HFF-Myc (cell line): ENCODE measurements around the gene TDRKH.

ENCODE experiments used
- DNase-seq: peaks from one replicate; pipeline ENCODE4 v3.0.0-alpha.2; 2011; ENCODE audit warnings: low read depth; ENCODE audit errors: extremely low read depth
- H3K4me3 ChIP-seq: replicated peaks from 2 replicates; pipeline ENCODE4 v1.5.1; 2011; ENCODE audit warnings: low read depth, mild to moderate bottlenecking, control low read depth, low read length
- TF ChIP-seq, protein P1 (sequence below): IDR thresholded peaks from 2 replicates; pipeline ENCODE4 v1.5.1; 2012; ENCODE audit warnings: mild to moderate bottlenecking, low read depth, low read length, control low read depth; ENCODE audit errors: missing control alignments

Gene TDRKH

DNA sequence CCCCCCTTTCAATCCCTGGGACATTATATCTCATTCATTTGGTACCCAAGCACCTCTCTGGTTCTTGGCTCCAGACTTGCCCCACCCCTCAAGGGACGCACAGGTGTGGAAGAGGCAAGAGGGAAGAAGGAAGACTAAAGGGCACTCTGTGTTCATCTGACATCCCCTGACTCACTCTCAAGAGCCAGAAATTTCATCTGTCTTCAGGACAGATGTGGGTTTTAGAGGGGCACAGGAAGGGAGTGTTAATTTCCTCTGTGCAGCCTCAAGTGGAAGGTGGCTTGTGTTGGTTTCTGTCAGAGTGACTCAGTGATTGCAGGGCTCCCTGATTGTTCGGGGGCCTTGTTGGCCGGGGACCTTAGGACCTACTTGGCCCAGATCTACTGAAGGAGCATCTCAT, 46.9 kb upstream of the TDRKH start:
- TF ChIP-seq, protein P1, sequence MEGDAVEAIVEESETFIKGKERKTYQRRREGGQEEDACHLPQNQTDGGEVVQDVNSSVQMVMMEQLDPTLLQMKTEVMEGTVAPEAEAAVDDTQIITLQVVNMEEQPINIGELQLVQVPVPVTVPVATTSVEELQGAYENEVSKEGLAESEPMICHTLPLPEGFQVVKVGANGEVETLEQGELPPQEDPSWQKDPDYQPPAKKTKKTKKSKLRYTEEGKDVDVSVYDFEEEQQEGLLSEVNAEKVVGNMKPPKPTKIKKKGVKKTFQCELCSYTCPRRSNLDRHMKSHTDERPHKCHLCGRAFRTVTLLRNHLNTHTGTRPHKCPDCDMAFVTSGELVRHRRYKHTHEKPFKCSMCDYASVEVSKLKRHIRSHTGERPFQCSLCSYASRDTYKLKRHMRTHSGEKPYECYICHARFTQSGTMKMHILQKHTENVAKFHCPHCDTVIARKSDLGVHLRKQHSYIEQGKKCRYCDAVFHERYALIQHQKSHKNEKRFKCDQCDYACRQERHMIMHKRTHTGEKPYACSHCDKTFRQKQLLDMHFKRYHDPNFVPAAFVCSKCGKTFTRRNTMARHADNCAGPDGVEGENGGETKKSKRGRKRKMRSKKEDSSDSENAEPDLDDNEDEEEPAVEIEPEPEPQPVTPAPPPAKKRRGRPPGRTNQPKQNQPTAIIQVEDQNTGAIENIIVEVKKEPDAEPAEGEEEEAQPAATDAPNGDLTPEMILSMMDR = no peak
- no peak overlapping the region for H3K4me3 ChIP-seq
- DNase-seq = no peak

DNA sequence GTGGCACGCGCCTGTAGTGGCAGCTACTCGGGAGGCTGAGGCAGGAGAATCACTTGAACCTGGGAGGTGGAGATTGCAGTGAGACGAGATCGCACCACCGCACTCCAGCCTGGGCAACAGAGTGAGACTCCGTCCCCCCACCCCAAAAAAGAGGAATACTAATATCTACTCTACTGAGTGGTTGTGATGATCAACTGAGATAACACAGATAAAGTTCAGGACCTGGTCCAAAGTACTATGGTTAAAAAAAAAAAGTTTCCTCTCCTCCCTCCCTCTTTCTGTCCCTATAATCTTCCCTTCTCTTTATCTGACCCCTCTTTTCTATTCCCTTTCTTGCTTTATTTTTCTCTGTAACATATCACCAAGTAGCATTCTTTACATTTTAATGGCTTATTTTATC, 45.3 kb upstream of the TDRKH start:
- no peak for DNase-seq
- TF ChIP-seq, protein P1 = no peak
- H3K4me3 ChIP-seq = no peak overlapping the region

DNA sequence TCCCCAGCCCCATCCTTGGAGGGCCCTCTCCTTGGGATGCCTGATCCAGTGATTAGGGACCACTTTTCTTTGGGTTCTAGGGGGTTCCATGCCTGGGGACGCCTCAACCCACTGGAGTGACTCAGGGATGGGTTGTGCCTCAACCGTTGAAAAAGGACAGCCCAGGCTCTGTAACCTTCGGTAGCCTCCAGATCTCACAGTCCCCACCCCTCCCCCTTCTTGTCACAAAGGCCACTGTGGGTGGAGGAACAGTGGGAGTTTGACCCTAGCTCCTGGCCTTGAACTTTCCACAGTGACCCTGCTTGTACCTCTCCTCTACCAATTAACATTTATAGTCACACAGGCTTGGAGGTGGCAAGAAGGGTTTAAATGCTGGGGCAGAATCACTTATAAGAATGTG, 43.9 kb upstream of the TDRKH start:
- DNase-seq = no peak
- TF ChIP-seq, protein P1 = no peak
- H3K4me3 ChIP-seq = no peak overlapping the region

DNA sequence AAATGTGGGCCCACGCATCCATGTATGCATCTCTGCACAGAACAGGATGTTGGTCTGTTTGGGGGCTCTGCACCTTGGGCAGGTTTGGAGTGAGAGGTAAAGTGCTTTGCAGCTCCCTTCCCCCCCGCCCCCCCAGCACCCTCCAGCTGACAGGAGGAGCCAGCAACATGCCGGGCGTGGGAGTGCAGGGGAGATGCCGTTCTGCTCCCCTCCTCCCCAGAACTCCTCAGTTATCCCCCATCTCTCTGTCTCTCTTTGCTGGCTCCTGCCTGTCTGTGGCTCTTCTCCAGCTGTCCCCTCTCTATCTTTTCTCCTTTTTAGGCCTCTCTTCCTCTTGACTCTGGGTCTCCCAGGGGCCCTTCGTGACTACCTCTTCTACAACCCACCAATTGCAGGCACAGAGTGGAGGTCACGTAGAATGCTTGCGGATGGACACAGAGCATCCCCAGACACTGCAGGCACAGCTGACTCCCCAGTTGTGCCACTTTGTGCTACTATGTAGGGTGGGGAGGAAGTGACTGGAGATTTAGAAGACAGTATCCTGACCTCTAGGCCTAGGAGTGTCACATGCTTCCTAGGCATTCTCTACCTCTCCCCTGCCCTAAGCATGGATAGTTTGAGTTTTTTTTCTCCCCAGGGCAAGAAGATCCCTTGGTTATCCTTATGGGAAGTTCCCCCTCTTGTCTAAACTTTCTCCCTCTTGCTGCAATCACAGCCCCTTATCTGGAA, 43.0 kb upstream of the TDRKH start:
- TF ChIP-seq, protein P1 = no peak
- no peak overlapping the region for H3K4me3 ChIP-seq
- no peak for DNase-seq

DNA sequence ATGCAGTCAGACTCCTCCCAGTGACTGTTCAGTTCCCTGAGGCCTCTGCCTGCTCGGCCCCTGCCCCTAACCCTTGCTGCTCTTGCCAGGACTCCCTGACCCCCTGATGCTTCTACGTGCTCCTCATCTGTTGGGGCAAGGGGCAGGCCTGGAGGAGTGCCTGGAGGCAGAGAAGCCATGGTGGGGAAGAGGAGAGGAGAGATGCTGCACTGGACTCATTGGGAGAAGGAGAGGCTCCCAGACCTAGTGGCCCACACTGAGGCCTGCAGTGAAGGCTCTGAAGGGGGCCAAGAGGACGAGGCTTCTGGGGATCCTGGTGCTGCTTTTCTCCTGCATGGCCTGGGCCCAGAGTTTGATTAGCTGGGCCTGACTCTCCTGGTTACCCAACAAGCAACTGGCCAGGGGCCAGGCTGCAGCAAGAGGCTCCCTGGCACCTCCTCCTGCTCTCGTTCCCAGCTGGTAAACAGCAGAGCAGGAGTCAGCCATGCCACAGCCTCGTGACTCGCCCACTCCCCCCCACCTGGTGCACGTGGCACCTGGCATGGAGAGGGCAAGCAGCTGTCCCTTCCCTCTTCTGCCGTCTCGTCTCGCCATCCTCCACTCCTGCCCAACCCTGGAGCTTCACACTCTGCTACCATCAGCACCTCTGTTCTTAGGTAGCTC, 42.1 kb upstream of the TDRKH start:
- no peak overlapping the region for H3K4me3 ChIP-seq
- DNase-seq = no peak
- TF ChIP-seq, protein P1 = no peak

DNA sequence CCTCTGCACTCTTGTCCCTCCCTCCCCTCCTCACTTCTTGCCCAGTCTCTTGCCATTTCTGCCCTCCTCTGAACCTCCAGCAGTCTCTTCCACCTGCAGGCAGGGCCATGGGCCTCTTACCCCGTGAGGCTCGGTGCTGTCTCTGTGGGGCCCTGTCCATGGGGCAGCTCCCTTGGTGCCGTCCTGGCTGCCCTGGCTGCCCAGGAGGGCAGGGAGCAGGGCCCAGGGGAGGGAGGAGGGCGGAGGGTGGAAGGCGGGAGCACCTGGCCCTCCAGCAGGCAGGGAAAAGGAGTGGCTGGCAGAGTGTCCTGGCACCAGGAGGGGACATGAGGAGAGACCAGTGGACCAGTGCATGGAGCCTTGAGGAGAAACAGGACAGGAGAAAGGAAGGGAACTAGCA, 41.3 kb upstream of the TDRKH start, which contains the start of gene RORC:
TSS of gene RORC (minus strand) at position 198 of the 400 bp plus-strand sequence. CDS start at position 160, 38 bp downstream.
- no peak for DNase-seq
- TF ChIP-seq, protein P1 = no peak
- no peak within 1 kb of the TSS for H3K4me3 ChIP-seq
